Measurements from ENCODE around the gene ZCWPW1.
"Not testable (repeated sequence)": the region's sequence is repeated elsewhere in the genome, so short reads cannot be mapped to it uniquely, and the experiment has no call there.

The ZCWPW1 gene

GRCh38 chr7:100386940-100387339, 41.6 kb downstream of the ZCWPW1 start:
- Histone ChIP-seq H3K27ac (ENCODE audit: poor library complexity, severe bottlenecking) (no peak overlapping the region), H3K4me3 (ENCODE audit: severe bottlenecking) (no peak overlapping the region), H3K9me3 (ENCODE audit: severe bottlenecking) (no peaks in the 10 kb centered on the region), H3K27me3 (ENCODE audit: insufficient read depth, poor library complexity, severe bottlenecking) (no peaks in the 10 kb centered on the region), H3K36me3 (ENCODE audit: low read depth) (no peaks in the 10 kb centered on the region), H3K4me1 (ENCODE audit: insufficient read depth, poor library complexity, severe bottlenecking) (no peaks in the 10 kb centered on the region)
- DNase-seq (ENCODE audit: low spot score) (no peak), ATAC-seq (ENCODE audit: low read depth) (no peak)
- no peak for TF ChIP-seq CTCF (IDR thresholded peaks at IDR 0.05; ENCODE audit: poor library complexity, severe bottlenecking)

DNA sequence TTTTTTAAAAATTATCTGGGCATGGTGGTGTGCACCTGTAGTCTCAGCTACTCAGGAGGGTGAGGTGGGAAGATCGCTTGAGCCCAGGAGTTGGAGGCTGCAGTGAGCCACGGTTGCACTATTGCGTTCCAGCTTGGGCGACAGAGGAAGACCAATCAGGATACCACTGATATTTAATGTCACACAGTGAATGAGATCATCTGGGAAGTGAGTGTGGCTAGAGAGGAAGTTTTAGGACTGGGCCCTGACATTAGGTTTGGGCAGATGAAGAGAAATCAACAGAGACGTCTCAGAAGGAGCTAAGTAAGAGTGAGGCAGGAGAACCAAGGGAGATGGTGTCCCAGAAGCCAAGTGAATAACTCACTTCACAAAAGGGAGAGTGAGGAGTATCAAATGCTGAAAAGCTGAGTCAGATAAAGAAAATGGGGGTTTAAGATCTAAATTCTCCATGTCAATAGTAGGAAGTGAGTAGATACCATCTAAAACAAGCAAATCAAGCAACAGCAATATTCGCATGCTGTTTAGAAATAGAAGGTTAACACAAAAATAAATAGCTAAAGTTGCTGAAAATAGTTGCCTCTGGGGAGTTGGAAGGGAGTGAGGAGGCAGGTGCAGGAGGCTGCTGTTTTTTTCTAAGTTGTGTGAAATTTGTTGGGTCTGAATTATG, 43.7 kb downstream of the ZCWPW1 start:
- no peaks in the 10 kb centered on the region for H3K36me3 ChIP-seq (ENCODE audit: low read depth)
- DNase-seq (ENCODE audit: low spot score) (no peak), ATAC-seq (ENCODE audit: low read depth) (no peak)
- no peaks in the 10 kb centered on the region for H3K27me3 ChIP-seq (ENCODE audit: insufficient read depth, poor library complexity, severe bottlenecking)
- TF ChIP-seq CTCF (IDR thresholded peaks at IDR 0.05; ENCODE audit: poor library complexity, severe bottlenecking) = no peak
- H3K4me3 ChIP-seq (ENCODE audit: severe bottlenecking) = no peak overlapping the region
- no peaks in the 10 kb centered on the region for H3K4me1 ChIP-seq (ENCODE audit: insufficient read depth, poor library complexity, severe bottlenecking)
- H3K27ac ChIP-seq (ENCODE audit: poor library complexity, severe bottlenecking) = no peak overlapping the region
- no peaks in the 10 kb centered on the region for H3K9me3 ChIP-seq (ENCODE audit: severe bottlenecking)

DNA sequence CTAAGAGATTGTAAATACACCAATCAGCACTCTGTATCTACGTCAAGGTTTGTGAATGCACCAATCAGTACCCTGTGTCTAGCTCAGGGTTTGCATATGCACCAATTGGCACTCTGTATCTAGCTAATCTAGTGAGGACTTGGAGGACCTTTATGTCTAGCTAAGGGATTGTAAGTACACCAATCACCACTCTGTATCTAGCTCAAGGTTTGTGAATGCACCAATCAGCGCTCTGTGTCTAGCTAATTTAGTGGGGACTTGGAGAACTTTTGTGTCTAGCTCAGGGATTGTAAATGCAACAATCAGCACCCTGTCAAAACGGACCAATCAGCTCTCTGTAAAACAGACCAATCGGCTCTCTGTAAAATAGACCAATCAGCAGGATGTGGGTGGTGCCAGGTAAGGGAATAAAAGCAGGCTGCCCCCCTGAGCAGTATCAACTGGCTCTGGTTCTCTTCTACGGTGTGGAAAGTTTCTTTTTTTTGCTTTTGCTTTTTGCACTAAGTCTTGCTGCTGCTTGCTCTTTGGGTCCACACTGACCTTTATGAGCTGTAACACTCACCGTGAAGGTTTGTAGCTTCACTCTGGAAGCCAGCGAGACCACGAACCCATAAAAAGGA, 46.2 kb downstream of the ZCWPW1 start:
- not testable (repeated sequence) for ATAC-seq (ENCODE audit: low read depth)

DNA sequence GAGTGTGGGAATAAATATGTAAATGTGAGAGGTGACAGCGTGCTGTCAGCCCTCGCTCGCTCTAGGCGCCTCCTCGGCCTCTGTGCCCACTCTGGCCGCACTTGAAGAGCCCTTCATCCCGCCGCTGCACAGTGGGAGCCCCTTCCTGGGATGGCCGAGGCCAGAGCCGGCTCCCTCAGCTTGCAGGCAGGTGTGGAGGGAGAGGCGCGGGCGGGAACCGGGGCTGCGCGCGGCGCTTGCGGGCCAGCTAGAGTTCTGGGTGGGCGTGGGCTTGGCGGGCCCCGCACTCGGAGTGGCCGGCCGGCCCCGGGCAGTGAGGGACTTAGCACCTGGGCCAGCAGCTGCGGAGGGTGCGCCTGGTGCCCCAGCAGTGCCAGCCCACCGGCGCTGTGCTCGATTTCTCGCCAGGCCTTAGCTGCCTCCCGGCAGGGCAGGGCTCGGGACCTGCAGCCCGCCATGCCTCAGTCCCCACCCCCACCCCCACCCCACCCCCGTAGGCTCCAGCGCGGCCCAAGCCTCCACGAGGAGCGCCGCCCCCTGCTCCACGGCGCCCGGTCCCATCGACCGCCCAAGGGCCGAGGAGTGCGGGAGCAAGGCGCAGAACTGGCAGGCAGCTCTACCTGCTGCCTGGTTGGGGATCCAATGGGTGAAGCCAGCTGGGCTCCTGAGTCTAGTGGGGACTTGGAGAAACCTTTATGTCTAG, 46.8 kb downstream of the ZCWPW1 start:
- not testable (repeated sequence) for H3K36me3 ChIP-seq (ENCODE audit: low read depth); H3K27ac ChIP-seq (ENCODE audit: poor library complexity, severe bottlenecking); DNase-seq (ENCODE audit: low spot score); ATAC-seq (ENCODE audit: low read depth); H3K27me3 ChIP-seq (ENCODE audit: insufficient read depth, poor library complexity, severe bottlenecking); H3K4me1 ChIP-seq (ENCODE audit: insufficient read depth, poor library complexity, severe bottlenecking); H3K4me3 ChIP-seq (ENCODE audit: severe bottlenecking); H3K9me3 ChIP-seq (ENCODE audit: severe bottlenecking)

More for the DNA sequence above, 46.2 kb downstream of the ZCWPW1 start:
- not testable (repeated sequence) for DNase-seq (ENCODE audit: low spot score); H3K4me1 ChIP-seq (ENCODE audit: insufficient read depth, poor library complexity, severe bottlenecking); H3K9me3 ChIP-seq (ENCODE audit: severe bottlenecking); H3K27ac ChIP-seq (ENCODE audit: poor library complexity, severe bottlenecking); H3K36me3 ChIP-seq (ENCODE audit: low read depth); H3K4me3 ChIP-seq (ENCODE audit: severe bottlenecking); H3K27me3 ChIP-seq (ENCODE audit: insufficient read depth, poor library complexity, severe bottlenecking)

- ATAC-seq (ENCODE audit: low read depth) (no peak), DNase-seq (ENCODE audit: low spot score) (no peak)
- TF ChIP-seq CTCF (IDR thresholded peaks at IDR 0.05; ENCODE audit: poor library complexity, severe bottlenecking) = no peak
- no peak overlapping the region for H3K27ac ChIP-seq (ENCODE audit: poor library complexity, severe bottlenecking)
- H3K4me1 ChIP-seq (ENCODE audit: insufficient read depth, poor library complexity, severe bottlenecking) = no peaks in the 10 kb centered on the region
- no peaks in the 10 kb centered on the region for H3K27me3 ChIP-seq (ENCODE audit: insufficient read depth, poor library complexity, severe bottlenecking)
- no peak overlapping the region for H3K4me3 ChIP-seq (ENCODE audit: severe bottlenecking)
- no peaks in the 10 kb centered on the region for H3K9me3 ChIP-seq (ENCODE audit: severe bottlenecking)
- no peaks in the 10 kb centered on the region for H3K36me3 ChIP-seq (ENCODE audit: low read depth)
Observed at GRCh38 chr7:100380196-100380595, 48.3 kb downstream of the ZCWPW1 start.

Measured in RWPE2 (cell line).